Stimulated activated CD4-positive, alpha-beta T cell treated with anti-CD3 and anti-CD28 coated beads, Interleukin-1b, Interleukin-23, amount 100 ng/mL, for 4 hours (primary cell): ENCODE results near the gene HOXD9.

Experiments used
- DNase-seq, 2 donors: peaks; one replicate each; pipeline ENCODE4 v3.0.0-alpha.2; 2020; ENCODE audit warnings: low read depth in 2 of 2

HOXD9 gene

DNA sequence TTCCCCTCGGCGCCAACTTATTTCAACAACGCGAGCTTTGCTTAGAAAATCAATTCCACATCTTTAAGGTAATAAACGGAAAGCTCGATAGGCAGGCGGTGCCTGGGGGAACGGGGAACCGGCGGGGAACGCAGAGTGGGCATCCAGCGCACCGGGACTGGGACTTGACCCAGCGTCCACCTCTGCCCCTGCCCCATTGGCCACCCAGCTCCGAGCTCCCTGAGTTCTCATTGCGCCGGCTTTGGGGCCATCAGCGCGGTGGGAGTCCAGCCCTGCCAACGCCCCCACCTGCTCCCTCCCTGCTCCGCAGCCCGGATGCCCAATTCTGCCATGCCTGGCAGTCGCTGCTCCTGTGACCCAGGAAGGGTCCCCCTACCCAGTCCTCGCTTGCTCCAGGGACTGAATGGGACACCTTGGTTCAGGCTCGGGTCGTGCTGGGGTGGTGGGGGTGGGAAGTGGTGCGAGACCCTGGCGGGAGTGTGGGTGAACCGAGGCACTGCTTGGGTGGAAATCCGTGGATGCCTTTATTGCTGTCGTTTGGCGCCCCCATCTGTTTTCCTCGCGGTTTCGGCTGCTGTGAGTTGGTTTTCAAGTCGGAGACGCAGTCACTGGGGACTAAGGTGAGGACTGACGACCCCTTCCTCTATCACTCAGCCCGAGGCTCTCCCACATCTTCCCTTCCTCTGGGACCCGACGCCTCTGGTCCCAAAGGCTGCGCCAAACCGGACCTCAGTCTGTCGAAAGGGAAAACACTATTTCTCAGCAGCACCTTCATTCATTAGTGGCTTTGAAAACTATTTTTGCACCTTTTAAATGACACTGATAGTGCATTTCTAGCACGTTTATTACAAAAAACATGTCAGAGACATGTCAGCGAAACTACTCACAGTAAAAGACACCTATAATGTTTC is 36.4 kb upstream of the HOXD9 start:
- no peak for DNase-seq

DNA sequence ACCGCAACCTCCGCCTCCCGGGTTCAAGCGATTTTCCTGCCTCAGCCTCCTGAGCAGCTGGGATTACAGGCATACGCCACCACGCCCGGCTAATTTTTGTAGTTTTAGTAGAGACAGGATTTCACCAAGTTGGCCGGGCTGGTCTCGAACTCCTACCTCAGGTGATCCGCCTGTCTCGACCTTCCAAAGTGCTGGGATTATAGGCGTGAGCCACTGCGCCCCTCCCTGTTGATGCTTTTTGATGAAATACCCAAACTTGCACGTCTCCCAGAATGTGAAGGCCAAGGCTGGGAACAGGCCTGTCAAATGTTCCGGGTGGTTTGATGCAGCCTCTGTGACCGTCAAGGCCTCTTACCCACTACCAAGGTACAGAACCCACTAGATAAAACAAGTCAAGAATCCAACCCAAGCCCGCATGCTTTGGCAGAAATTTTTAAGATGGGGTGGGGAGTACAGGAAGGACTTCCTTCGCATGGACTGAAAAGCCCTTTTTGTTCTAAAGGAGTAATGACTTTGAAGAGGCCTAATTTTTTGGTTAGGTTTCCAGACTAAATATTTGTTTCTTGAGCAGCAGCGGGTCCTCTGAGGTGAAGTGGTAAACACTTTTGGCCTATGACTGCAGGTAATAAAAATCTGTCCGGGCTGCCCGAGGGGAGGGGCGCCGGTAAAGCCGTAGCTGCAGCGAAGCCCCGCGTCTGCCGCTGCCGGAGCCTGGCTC is 35.0 kb upstream of the HOXD9 start:
- DNase-seq = no peak

GRCh38 chr2:176088048-176088936 is 34.2 kb upstream of the HOXD9 start:
- no peak for DNase-seq

DNA sequence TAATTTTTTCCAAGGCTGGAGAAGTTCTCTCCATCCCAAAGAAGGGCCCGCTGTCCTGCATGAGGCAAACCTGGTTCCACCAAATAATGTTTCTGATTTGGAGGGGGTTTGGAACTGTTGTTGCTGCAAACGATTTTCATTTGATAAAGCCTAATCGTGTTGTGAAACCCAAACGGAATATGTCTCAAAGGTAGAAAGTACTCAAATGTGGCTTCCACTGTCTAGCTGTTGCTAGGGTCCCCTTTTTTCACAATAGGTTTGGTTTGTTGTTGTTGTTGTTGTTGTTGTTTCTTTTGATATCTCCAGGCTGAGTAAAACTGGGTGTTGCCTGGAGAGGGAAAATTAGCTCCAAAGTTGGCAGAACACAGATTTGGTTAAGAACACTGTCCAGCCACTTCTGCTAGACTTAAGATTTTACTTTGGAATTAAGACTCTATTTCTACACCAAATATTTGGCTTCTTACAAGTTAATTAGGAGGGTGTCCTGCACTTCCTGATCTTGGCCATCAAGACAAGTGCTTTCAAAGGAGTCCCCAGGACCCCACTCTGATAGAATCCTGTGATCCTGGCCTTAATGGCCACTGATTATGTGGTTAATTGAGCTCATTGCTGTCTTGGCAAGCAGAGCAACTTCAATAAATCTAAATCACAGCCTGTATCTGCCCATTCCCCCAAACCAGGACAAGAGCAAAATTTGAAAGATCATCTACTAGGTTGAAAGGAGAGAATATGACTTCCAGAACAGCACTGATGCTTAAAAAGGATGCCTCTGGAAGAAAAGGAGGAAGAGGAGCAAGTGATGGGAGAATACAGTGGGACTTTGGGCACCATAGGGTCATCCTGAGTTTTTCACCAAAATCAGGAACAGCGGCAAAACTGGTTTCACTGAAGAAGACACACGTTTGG is 33.3 kb upstream of the HOXD9 start:
- DNase-seq = no peak

GRCh38 chr2:176089843-176090395 is 32.6 kb upstream of the HOXD9 start:
- no peak for DNase-seq

DNA sequence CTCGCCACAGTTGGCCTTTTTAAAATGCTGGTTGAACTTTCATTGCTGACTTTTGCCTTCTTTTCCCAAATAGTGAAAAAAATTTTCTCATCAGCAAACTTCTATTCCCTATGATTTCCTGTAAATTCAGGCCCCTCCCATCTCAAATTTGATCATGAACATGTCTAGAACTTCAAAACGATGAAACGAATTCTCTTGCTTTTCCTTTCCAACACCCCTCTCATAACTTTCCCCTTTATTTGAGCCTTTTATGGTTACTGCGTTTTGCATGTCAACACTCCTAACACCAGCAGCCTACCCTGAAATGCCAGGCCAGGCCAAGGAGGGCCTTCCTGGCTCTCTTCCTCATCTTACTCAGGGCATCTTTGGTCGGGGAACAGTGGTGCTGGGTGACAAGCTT is 31.7 kb upstream of the HOXD9 start:
- no peak for DNase-seq

DNA sequence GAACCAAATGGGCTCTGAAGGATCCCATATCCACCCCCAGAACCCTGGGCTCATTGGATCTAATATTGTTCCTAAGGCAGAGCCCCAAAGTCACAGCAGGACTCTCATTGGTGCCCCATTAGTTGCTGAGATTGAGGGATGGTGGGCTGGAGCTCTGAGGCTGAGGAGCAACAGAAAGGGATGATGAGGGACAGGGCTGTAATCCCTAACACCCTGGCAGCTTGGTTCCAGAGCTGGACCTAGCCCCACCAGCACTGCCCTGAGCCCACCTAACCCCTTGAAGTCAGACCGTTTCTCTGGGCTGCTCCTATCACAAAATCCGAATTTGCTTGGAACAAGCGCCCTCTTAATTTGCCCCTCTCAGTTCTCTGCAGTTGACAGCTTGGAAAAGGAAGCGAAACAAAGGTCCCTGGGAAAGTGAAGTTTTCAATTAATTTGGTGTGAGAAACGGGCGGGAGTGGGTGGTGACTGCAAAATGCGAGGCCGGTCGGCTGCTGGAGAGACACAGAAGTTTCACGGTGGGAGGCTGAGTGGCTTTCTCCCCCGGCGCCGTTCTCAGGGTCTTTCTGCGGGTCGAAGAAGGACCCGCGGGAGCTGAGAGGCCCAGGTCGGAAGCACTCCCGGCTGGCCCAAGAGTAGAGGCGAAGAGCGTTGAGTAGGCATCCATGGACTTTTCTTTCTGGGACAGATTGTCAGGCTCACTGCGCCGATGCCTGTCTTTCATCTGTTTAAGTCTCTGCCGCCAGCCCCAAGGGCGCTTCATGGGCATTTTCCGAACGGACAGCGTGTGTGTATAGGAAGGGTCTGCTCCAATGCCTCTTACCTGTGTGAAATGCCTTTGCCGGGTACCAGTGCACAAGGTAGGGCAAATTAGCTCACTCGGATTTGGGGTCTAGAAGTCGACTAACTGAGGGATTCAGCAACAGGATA is 30.9 kb upstream of the HOXD9 start:
- DNase-seq = no peak

DNA sequence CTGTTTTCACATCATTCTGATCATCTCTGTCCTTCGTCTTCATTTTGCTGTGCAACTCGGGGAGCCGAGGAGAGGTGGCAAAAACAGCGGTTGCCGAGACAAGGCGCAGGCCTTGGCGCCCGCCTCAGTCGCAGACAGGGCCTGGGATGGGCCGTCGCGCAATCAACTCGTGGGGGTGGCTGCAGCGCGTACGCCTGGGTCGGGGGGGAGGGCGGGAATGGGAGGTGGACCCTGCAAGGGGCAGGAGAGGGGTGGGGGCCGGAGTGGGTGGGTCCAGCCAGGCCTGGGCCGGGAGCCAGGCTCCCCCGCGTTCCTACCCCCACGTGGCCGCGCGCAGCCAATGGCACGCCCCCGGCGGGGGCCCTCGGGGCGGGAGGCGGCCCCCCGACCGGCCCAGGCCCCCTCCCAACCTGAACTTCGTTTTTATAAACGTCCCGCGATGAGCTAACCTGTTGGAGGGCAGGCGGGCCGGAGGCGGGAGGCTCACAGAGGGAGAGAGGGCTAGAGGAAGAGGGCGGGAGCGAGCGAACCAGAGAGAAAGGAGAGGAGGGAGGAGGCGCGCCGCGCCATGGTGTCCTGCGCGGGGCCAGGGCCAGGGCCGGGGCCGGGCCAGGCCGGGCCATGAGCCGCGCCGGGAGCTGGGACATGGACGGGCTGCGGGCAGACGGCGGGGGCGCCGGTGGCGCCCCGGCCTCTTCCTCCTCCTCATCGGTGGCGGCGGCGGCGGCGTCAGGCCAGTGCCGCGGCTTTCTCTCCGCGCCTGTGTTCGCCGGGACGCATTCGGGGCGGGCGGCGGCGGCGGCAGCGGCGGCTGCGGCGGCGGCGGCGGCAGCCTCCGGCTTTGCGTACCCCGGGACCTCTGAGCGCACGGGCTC is 30.0 kb upstream of the HOXD9 start, which contains the start of gene HOXD13:
Gene HOXD13, plus strand, starts transcription at position 452 of the 875 bp plus-strand sequence. Its CDS starts 170 bp downstream, at position 622.
- DNase-seq = no peak

- DNase-seq = no peak
Measured at GRCh38 chr2:176093145-176093897, 29.2 kb upstream of the HOXD9 start.

DNA sequence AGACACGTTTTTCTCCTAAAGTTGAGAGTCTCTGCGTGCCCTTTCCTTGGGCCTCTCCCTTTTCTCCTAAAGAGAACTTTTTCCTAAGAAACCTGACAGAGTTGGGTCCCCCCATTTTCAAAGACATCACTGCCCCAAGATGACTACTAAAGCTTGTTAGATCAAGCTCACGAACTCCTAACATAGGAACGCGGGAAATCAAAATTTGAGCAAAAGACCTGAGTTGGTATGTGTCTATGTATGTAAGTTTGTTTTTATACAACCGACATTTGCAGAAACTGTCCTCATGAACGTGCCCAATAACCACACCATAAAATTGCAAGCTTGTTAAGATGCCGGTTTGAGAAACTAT is 28.6 kb upstream of the HOXD9 start:
- DNase-seq = no peak

- no peak for DNase-seq
Measured at GRCh38 chr2:176094349-176094748, 28.2 kb upstream of the HOXD9 start.

DNA sequence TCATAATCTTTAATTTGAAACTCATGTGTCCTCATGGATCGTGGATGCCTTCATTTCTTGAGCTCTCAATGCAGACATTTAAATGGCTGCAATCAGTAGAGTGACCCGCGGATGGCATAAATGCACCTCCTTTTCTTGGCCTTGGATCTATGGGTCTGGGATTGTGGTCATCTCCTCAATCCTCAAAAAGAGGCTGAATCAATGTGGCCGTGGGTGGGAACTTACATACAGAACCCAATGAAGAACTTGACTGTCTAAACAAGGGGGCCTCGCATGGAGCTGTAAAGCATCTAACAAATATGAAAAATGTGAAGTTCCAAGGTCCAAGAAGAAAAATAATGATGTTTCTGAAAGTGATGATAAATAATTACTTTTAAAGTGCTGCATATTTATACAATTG is 27.1 kb upstream of the HOXD9 start:
- DNase-seq = no peak

GRCh38 chr2:176096243-176096985 is 26.1 kb upstream of the HOXD9 start:
- DNase-seq = no peak

- DNase-seq = peak; percentile 27 to 50
Measured at GRCh38 chr2:176096986-176097819, 25.3 kb upstream of the HOXD9 start.

GRCh38 chr2:176097820-176098365 is 24.6 kb upstream of the HOXD9 start:
- no peak for DNase-seq
